Tibial nerve (tissue), 4 donors: ENCODE measurements around the gene RETREG3. TPM values are rescaled to one million over a fixed set of nuclear protein-coding genes. Genes with fewer than 3 reads are reported as not detected.
"Not testable (repeated sequence)": the region's sequence is repeated elsewhere in the genome, so short reads cannot be mapped to it uniquely, and the experiment has no call there.

ENCODE experiments used
- DNase-seq, 2 donors: peaks; one replicate each; pipeline ENCODE4 v3.0.0-alpha.2; 2019; ENCODE audit warnings: low spot score in 2 of 2
- H3K27ac ChIP-seq, 4 donors: fragments of 200-600 bp; sonication (generic) in 3 of 4; one replicate each; pipeline ENCODE4 v1.5.1; 2017 to 2019; ENCODE audit warnings: mild to moderate bottlenecking in 1 of 4
- H3K27me3 ChIP-seq, 2 donors: fragments of 200-600 bp; sonication (generic) in 1 of 2; one replicate each; pipeline versions ENCODE4 v1.5.1 to v1.6.0; 2017 to 2019
- H3K36me3 ChIP-seq, 3 donors: fragments of 200-600 bp; sonication (generic); one replicate each; pipeline ENCODE4 v1.5.1; 2018 to 2019
- H3K4me1 ChIP-seq, 4 donors: fragments of 200-600 bp; sonication (generic) in 3 of 4; one replicate each; pipeline ENCODE4 v1.5.1; 2017 to 2019
- H3K4me3 ChIP-seq, 4 donors: fragments of 200-600 bp; sonication (generic) in 3 of 4; one replicate each; pipeline ENCODE4 v1.5.1; 2017 to 2019; ENCODE audit warnings: mild to moderate bottlenecking in 1 of 4, moderate library complexity in 1 of 4
- H3K9me3 ChIP-seq, 4 donors: fragments of 200-600 bp; sonication (generic) in 3 of 4; one replicate each; pipeline ENCODE4 v1.5.1; 2017 to 2019
- CTCF ChIP-seq, 5 experiments: fragments of 200-600 bp in 3 of 5; fragments of 450-650 bp in 2 of 5; sonication (generic) in 3 of 5; IDR thresholded peaks; one replicate each; pipeline ENCODE4 v1.5.1; 2016 to 2019; ENCODE audit warnings: antibody characterized with exemption in 5 of 5, mild to moderate bottlenecking in 3 of 5, moderate library complexity in 2 of 5
- EP300 ChIP-seq, 2 donors: sonication (generic); formaldehyde crosslinking; IDR thresholded peaks; one replicate each; pipeline ENCODE4 v1.6.1; 2017; ENCODE audit warnings: antibody characterized with exemption in 2 of 2, mild to moderate bottlenecking in 1 of 2
- POLR2A ChIP-seq, 2 donors: fragments of 450-650 bp; IDR thresholded peaks; one replicate each; pipeline ENCODE4 v1.6.1; 2017; ENCODE audit warnings: antibody characterized with exemption in 2 of 2, mild to moderate bottlenecking in 2 of 2, moderate library complexity in 2 of 2
- WGBS, 2 donors: methylation state at CpG; one replicate each; pipeline ENCODE4 v1.1.5; 2018; 5-methylcytosine and 5-hydroxymethylcytosine counted together
- total RNA-seq, 4 donors: library from RNA; depleted of rRNA; stranded (reverse); fragments of >200 nt; gene quantifications; one replicate each; pipeline ENCODE4 v1.1.0, GENCODE V29; 2016

The RETREG3 gene
- total RNA-seq, 4 donors from 2014 or later: 43.1 to 61.8 (median 57.7) TPM

GRCh38 chr17:42541041-42541833 is 67.9 kb downstream of the RETREG3 start:
- H3K9me3 ChIP-seq: no peaks in the 10 kb centered on the region
- H3K27ac ChIP-seq: no peak overlapping the region
- no peak overlapping the region for H3K4me3 ChIP-seq
- peaks cover 3 to 18% (median 9%) of the 10 kb centered on the region in 4 donors for H3K4me1 ChIP-seq
- TF ChIP-seq EP300 (IDR thresholded peaks at IDR 0.05) (no peak), POLR2A (IDR thresholded peaks at IDR 0.05) (no peak), CTCF (IDR thresholded peaks at IDR 0.05) (no peak)
- 75 to 86% methylated on average over 17 of the region's 17 CpGs for WGBS, 2 donors
- no peak for DNase-seq
- no peaks in the 10 kb centered on the region for H3K27me3 ChIP-seq
- H3K36me3 ChIP-seq: peaks cover 2 to 75% (median 9%) of the 10 kb centered on the region in 3 donors

- not testable (repeated sequence) for H3K9me3 ChIP-seq, H3K27me3 ChIP-seq, H3K4me3 ChIP-seq, DNase-seq, H3K27ac ChIP-seq
- Histone ChIP-seq H3K4me1 (peaks cover 3 to 20% (median 10%) of the 10 kb centered on the region in 4 donors), H3K36me3 (peaks cover 2 to 75% (median 9%) of the 10 kb centered on the region in 3 donors)
- 85 to 88% methylated on average over 4 of the region's 4 CpGs for WGBS, 2 donors
Measured at GRCh38 chr17:42540558-42540957, 68.6 kb downstream of the RETREG3 start.

GRCh38 chr17:42538482-42538881 is 70.7 kb downstream of the RETREG3 start:
- WGBS, 2 donors: 95% methylated on average over 14 of the region's 14 CpGs
- no peaks in the 10 kb centered on the region for H3K27me3 ChIP-seq
- H3K9me3 ChIP-seq: no peaks in the 10 kb centered on the region
- no peak for DNase-seq
- TF ChIP-seq POLR2A (IDR thresholded peaks at IDR 0.05) (no peak), EP300 (IDR thresholded peaks at IDR 0.05) (no peak), CTCF (IDR thresholded peaks at IDR 0.05) (no peak)
- peaks cover 2 to 57% (median 9%) of the 10 kb centered on the region in 3 donors for H3K36me3 ChIP-seq
- H3K27ac ChIP-seq: no peak overlapping the region
- no peak overlapping the region for H3K4me3 ChIP-seq
- H3K4me1 ChIP-seq: peaks cover 3 to 28% (median 13%) of the 10 kb centered on the region in 4 donors

GRCh38 chr17:42537826-42538451 is 71.2 kb downstream of the RETREG3 start:
- no peak for DNase-seq
- Histone ChIP-seq H3K4me3 (no peak overlapping the region), H3K9me3 (no peaks in the 10 kb centered on the region), H3K4me1 (peaks cover 3 to 28% (median 13%) of the 10 kb centered on the region in 4 donors), H3K27me3 (no peaks in the 10 kb centered on the region), H3K27ac (no peak overlapping the region), H3K36me3 (peaks cover 2 to 52% (median 9%) of the 10 kb centered on the region in 3 donors)
- TF ChIP-seq POLR2A (IDR thresholded peaks at IDR 0.05) (no peak), EP300 (IDR thresholded peaks at IDR 0.05) (no peak), CTCF (IDR thresholded peaks at IDR 0.05) (no peak)
- 94 to 97% methylated on average over 5 of the region's 5 CpGs for WGBS, 2 donors

- TF ChIP-seq CTCF (IDR thresholded peaks at IDR 0.05) (no peak), EP300 (IDR thresholded peaks at IDR 0.05) (no peak), POLR2A (IDR thresholded peaks at IDR 0.05) (no peak)
- Histone ChIP-seq H3K9me3 (no peaks in the 10 kb centered on the region), H3K36me3 (peaks cover 0 to 45% (median 9%) of the 10 kb centered on the region in 3 donors), H3K27ac (peak overlapping the region; percentile 82 to 96 (median 94)), H3K27me3 (no peaks in the 10 kb centered on the region), H3K4me1 (peaks cover 3 to 28% (median 13%) of the 10 kb centered on the region in 4 donors), H3K4me3 (peak overlapping the region; percentile 43 to 82 (median 65))
- WGBS, 2 donors: 87 to 88% methylated on average over 14 to 29 of the region's 31 CpGs
- no peak for DNase-seq
Measured at GRCh38 chr17:42537156-42537805, 71.9 kb downstream of the RETREG3 start.
